HFFc6 (cell line): Measurements from ENCODE around the gene CRYGC. TPM values are rescaled to one million over a fixed set of nuclear protein-coding genes. Genes with fewer than 3 reads are reported as not detected.

Experiments
- DNase-seq: peaks from one replicate; pipeline ENCODE4 v3.0.0-alpha.2; 2018
- H3K27ac Mint-ChIP-seq: 2 replicates; pipeline ENCODE4 v1.8.0; 2020; ENCODE audit warnings: mild to moderate bottlenecking, mixed read lengths
- H3K27me3 Mint-ChIP-seq: 2 replicates; pipeline ENCODE4 v1.8.0; 2021; ENCODE audit warnings: mild to moderate bottlenecking, moderate library complexity, mixed read lengths; ENCODE audit not compliant: insufficient read depth
- H3K36me3 Mint-ChIP-seq: 2 replicates; pipeline ENCODE4 v1.8.0; 2021; ENCODE audit warnings: low read depth, mixed read lengths
- H3K4me1 Mint-ChIP-seq: 2 replicates; pipeline ENCODE4 v1.8.0; 2020; ENCODE audit warnings: low read depth, mixed read lengths
- H3K4me3 Mint-ChIP-seq: 2 replicates; pipeline ENCODE4 v1.8.0; 2020; ENCODE audit warnings: mild to moderate bottlenecking, moderate library complexity, mixed read lengths
- H3K9me3 Mint-ChIP-seq: 2 replicates; pipeline ENCODE4 v1.8.0; 2020; ENCODE audit warnings: mild to moderate bottlenecking, mixed read lengths
- total RNA-seq, 6 experiments: library from RNA; stranded (reverse); fragmentation: NEBNext Ultra II Directional; extraction: Animal tissue kit (Norgen Biotek cat#: 25700); gene quantifications; 2 replicates in 1 of 6; 3 replicates in 5 of 6; pipeline ENCODE4 v1.2.3, GENCODE V29; 2021
- TF ChIP-seq, protein P1 (sequence below): fragments of 200-600 bp; sonication (generic); IDR thresholded peaks from 2 replicates; pipeline ENCODE4 v1.5.0; 2021; ENCODE audit warnings: antibody characterized with exemption, mild to moderate bottlenecking

Gene CRYGC
- total RNA-seq, 6 experiments from 2014 or later: not detected

DNA sequence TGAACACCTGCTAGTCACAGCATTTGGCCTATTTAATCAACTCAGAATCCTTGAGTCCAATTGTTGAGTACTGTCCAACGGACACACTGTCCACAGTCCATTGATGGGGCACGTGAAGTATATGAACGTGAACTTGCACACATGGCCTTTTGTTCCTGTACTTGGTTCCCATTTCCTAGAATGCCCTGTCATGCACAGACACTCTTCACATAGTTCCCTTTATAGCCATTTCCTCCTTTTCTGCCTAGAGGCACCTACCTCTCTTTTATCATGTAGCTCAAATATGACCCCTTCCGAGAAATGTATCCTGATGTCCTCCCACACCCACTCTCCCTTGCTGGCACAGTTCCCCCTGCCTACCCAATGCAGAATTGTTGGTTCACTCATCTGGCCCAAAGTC is 42.5 kb upstream of the CRYGC start:
- H3K27ac Mint-ChIP-seq: no peak overlapping the region
- H3K4me1 Mint-ChIP-seq: peaks cover 8% of the 10 kb centered on the region
- no peaks in the 10 kb centered on the region for H3K9me3 Mint-ChIP-seq
- TF ChIP-seq, protein P1, sequence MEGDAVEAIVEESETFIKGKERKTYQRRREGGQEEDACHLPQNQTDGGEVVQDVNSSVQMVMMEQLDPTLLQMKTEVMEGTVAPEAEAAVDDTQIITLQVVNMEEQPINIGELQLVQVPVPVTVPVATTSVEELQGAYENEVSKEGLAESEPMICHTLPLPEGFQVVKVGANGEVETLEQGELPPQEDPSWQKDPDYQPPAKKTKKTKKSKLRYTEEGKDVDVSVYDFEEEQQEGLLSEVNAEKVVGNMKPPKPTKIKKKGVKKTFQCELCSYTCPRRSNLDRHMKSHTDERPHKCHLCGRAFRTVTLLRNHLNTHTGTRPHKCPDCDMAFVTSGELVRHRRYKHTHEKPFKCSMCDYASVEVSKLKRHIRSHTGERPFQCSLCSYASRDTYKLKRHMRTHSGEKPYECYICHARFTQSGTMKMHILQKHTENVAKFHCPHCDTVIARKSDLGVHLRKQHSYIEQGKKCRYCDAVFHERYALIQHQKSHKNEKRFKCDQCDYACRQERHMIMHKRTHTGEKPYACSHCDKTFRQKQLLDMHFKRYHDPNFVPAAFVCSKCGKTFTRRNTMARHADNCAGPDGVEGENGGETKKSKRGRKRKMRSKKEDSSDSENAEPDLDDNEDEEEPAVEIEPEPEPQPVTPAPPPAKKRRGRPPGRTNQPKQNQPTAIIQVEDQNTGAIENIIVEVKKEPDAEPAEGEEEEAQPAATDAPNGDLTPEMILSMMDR: no peak
- no peaks in the 10 kb centered on the region for H3K36me3 Mint-ChIP-seq
- H3K27me3 Mint-ChIP-seq: peaks cover 15% of the 10 kb centered on the region
- DNase-seq: no peak
- no peak overlapping the region for H3K4me3 Mint-ChIP-seq

DNA sequence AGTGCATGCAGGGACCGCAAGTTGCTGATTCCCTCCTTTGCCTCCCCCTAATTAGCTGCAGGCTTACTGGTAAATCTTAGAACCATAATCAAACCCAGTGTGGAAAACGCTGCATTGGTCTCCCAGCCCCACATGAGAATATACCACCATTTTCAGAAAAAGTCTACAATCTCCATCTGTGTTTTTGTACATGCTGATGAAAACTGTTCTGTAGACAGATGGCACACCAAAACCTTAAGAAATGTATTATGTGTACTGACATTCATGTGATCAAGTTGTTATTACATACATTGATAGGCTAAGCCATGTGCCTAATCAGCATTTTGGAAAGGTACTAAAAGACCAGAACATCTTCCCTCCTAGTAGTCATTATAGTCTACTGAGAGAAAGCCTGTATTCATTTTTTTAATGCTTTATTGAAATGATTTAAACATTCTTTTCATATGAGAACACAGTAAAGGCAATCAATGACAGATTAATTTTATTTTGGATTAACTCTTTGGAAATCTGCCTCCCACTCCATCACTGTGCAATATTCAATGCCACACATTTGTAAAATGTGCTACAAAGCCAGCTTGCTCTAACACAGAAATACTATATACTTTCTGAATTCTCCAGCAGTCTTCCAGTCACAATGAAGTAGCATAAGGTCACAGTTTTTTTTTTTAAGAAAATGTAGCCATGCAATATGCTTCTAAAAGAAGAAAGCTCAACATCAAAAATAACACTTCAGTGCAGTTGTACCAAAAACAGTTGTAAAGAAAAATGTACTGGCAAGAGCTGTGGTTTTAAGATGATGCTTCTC is 35.5 kb upstream of the CRYGC start:
- no peaks in the 10 kb centered on the region for H3K4me1 Mint-ChIP-seq
- TF ChIP-seq, protein P1: no peak
- no peak for DNase-seq
- peaks cover 7% of the 10 kb centered on the region; the same call in 1 of the 2 replicates for H3K27me3 Mint-ChIP-seq
- no peak overlapping the region for H3K4me3 Mint-ChIP-seq
- H3K27ac Mint-ChIP-seq: no peak overlapping the region
- H3K9me3 Mint-ChIP-seq: no peaks in the 10 kb centered on the region
- H3K36me3 Mint-ChIP-seq: no peaks in the 10 kb centered on the region

- no peak for DNase-seq
- Mint-ChIP-seq H3K9me3 (no peaks in the 10 kb centered on the region), H3K4me1 (no peaks in the 10 kb centered on the region), H3K27ac (no peak within 1 kb of the TSS), H3K4me3 (no peak within 1 kb of the TSS), H3K36me3 (no peaks in the 10 kb centered on the region), H3K27me3 (peaks cover 4% of the 10 kb centered on the region; the same call in 1 of the 2 replicates)
- TF ChIP-seq, protein P1: no peak
These were observed 33.9 kb upstream of the CRYGC start, which contains the start of gene CRYGA for GRCh38 chr2:208163489-208163888. Gene CRYGA (minus strand): TSS chr2:208163589. CDS start chr2:208163556, 33 bp downstream.

GRCh38 chr2:208156439-208156838 is 26.8 kb upstream of the CRYGC start:
- peaks cover 4% of the 10 kb centered on the region; the same call in 1 of the 2 replicates for H3K27me3 Mint-ChIP-seq
- no peaks in the 10 kb centered on the region for H3K4me1 Mint-ChIP-seq
- DNase-seq: no peak

GRCh38 chr2:208153156-208153555 is 23.5 kb upstream of the CRYGC start:
- no peak overlapping the region for H3K27ac Mint-ChIP-seq

More at GRCh38 chr2:208156439-208156838, 26.8 kb upstream of the CRYGC start:
- Mint-ChIP-seq H3K9me3 (no peaks in the 10 kb centered on the region), H3K4me3 (no peak overlapping the region), H3K27ac (no peak overlapping the region), H3K36me3 (no peaks in the 10 kb centered on the region)
- TF ChIP-seq, protein P1: no peak

More at GRCh38 chr2:208153156-208153555, 23.5 kb upstream of the CRYGC start:
- H3K9me3 Mint-ChIP-seq: no peaks in the 10 kb centered on the region
- no peaks in the 10 kb centered on the region for H3K4me1 Mint-ChIP-seq
- TF ChIP-seq, protein P1: no peak
- no peaks in the 10 kb centered on the region for H3K36me3 Mint-ChIP-seq
- H3K4me3 Mint-ChIP-seq: no peak overlapping the region
- DNase-seq: no peak
- peaks cover 7% of the 10 kb centered on the region; the same call in 1 of the 2 replicates for H3K27me3 Mint-ChIP-seq
